Tibial nerve (tissue), 4 donors: Measurements from ENCODE around the gene S100A9. TPM values are rescaled to one million over a fixed set of nuclear protein-coding genes. Genes with fewer than 3 reads are reported as not detected.

Experiments used
- DNase-seq, 2 donors: peaks; one replicate each; pipeline ENCODE4 v3.0.0-alpha.2; 2019; ENCODE audit warnings: low spot score in 2 of 2
- H3K27ac ChIP-seq, 4 donors: fragments of 200-600 bp; sonication (generic) in 3 of 4; one replicate each; pipeline ENCODE4 v1.5.1; 2017 to 2019; ENCODE audit warnings: mild to moderate bottlenecking in 1 of 4
- H3K27me3 ChIP-seq, 2 donors: fragments of 200-600 bp; sonication (generic) in 1 of 2; one replicate each; pipeline versions ENCODE4 v1.5.1 to v1.6.0; 2017 to 2019
- H3K36me3 ChIP-seq, 3 donors: fragments of 200-600 bp; sonication (generic); one replicate each; pipeline ENCODE4 v1.5.1; 2018 to 2019
- H3K4me1 ChIP-seq, 4 donors: fragments of 200-600 bp; sonication (generic) in 3 of 4; one replicate each; pipeline ENCODE4 v1.5.1; 2017 to 2019
- H3K4me3 ChIP-seq, 4 donors: fragments of 200-600 bp; sonication (generic) in 3 of 4; one replicate each; pipeline ENCODE4 v1.5.1; 2017 to 2019; ENCODE audit warnings: mild to moderate bottlenecking in 1 of 4, moderate library complexity in 1 of 4
- H3K9me3 ChIP-seq, 4 donors: fragments of 200-600 bp; sonication (generic) in 3 of 4; one replicate each; pipeline ENCODE4 v1.5.1; 2017 to 2019
- EP300 ChIP-seq, 2 donors: sonication (generic); formaldehyde crosslinking; IDR thresholded peaks; one replicate each; pipeline ENCODE4 v1.6.1; 2017; ENCODE audit warnings: antibody characterized with exemption in 2 of 2, mild to moderate bottlenecking in 1 of 2
- POLR2A ChIP-seq, 2 donors: fragments of 450-650 bp; IDR thresholded peaks; one replicate each; pipeline ENCODE4 v1.6.1; 2017; ENCODE audit warnings: antibody characterized with exemption in 2 of 2, mild to moderate bottlenecking in 2 of 2, moderate library complexity in 2 of 2
- WGBS, 2 donors: methylation state at CpG; one replicate each; pipeline ENCODE4 v1.1.5; 2018; 5-methylcytosine and 5-hydroxymethylcytosine counted together
- total RNA-seq, 4 donors: library from RNA; depleted of rRNA; stranded (reverse); fragments of >200 nt; gene quantifications; one replicate each; pipeline ENCODE4 v1.1.0, GENCODE V29; 2016
- TF ChIP-seq, protein P1 (sequence below), 5 experiments: fragments of 200-600 bp in 3 of 5; fragments of 450-650 bp in 2 of 5; sonication (generic) in 3 of 5; IDR thresholded peaks; one replicate each; pipeline ENCODE4 v1.5.1; 2016 to 2019; ENCODE audit warnings: antibody characterized with exemption in 5 of 5, mild to moderate bottlenecking in 3 of 5, moderate library complexity in 2 of 5

S100A9 gene
- 100 to 1,000 TPM in 2 of 4 donors, 10 to 100 TPM in 2; 58.8 to 793 (median 88.3) TPM for total RNA-seq

DNA sequence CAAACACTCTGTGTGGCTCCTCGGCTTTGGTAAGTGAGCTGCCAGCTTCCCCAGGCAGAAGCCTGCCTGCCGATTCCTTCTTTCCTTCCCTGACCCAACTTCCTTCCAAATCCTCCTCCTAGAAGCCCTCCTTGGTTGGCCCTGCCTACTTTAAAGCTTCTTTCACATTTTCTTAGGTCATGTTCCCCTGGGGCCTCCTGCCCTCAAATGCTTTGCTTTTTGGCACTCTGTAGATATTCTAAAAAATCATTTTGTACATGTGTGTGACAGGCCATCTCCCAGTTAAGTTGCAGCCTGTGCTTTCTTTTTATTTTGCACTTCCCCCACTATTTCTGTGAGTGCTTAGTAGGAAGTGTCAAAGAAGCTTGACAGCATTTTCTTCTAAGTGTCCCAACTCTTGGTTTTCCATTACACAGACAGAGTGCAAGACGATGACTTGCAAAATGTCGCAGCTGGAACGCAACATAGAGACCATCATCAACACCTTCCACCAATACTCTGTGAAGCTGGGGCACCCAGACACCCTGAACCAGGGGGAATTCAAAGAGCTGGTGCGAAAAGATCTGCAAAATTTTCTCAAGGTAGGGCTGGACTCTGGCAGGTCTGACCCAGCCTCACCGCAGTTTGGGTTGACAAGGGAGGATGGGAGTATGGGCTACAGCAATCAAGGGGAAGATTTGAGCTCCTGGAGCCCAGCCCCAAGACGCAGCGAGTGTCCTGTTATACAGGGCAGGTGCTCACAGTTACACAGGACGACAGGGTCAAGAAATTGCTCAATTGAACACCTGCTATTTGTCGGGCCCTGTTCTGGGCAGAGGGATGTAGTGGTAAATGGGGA, at the start of gene S100A9:
Gene S100A9, plus strand, starts transcription at position 2 of the 838 bp plus-strand sequence. Its CDS starts 430 bp downstream, at position 432.
- H3K9me3 ChIP-seq = no peaks in the 10 kb centered on the region
- peak within 1 kb of the TSS in 1 of 4 donors; percentile 9 for H3K4me3 ChIP-seq
- no peaks in the 10 kb centered on the region for H3K36me3 ChIP-seq
- H3K27ac ChIP-seq = peak within 1 kb of the TSS in 2 of 4 donors; percentile 11
- no peak for DNase-seq
- 77 to 78% methylated on average over 11 of the region's 11 CpGs for WGBS, 2 donors
- TF ChIP-seq EP300 (IDR thresholded peaks at IDR 0.05) (no peak), POLR2A (IDR thresholded peaks at IDR 0.05) (no peak)
- TF ChIP-seq, protein P1, sequence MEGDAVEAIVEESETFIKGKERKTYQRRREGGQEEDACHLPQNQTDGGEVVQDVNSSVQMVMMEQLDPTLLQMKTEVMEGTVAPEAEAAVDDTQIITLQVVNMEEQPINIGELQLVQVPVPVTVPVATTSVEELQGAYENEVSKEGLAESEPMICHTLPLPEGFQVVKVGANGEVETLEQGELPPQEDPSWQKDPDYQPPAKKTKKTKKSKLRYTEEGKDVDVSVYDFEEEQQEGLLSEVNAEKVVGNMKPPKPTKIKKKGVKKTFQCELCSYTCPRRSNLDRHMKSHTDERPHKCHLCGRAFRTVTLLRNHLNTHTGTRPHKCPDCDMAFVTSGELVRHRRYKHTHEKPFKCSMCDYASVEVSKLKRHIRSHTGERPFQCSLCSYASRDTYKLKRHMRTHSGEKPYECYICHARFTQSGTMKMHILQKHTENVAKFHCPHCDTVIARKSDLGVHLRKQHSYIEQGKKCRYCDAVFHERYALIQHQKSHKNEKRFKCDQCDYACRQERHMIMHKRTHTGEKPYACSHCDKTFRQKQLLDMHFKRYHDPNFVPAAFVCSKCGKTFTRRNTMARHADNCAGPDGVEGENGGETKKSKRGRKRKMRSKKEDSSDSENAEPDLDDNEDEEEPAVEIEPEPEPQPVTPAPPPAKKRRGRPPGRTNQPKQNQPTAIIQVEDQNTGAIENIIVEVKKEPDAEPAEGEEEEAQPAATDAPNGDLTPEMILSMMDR (IDR thresholded peaks at IDR 0.05) = no peak
- H3K4me1 ChIP-seq = peaks cover 0 to 6% (median 0%) of the 10 kb centered on the region in 4 donors
- no peaks in the 10 kb centered on the region for H3K27me3 ChIP-seq

DNA sequence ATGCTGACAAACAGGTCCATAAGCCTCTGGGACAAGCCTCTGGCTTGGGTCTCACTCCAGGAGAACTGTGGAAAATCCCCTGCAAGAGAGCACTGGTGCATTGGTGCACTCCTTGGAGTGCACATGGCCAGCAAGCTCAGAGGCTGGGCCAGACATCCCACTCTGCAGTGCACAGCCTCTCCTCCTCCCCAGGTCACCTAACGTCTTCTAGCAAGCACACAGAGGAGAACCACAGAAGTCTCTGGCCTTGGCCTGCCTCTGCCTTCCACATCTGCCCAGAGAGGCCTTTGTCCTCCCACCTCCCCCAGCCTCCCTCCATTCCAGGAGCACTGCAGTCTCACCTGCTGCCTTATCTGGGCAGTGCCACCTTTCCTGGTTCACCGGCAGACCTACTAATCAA, 49.1 kb upstream of the S100A9 start:
- 67 to 81% methylated on average over 2 of the region's 2 CpGs for WGBS, 2 donors

DNA sequence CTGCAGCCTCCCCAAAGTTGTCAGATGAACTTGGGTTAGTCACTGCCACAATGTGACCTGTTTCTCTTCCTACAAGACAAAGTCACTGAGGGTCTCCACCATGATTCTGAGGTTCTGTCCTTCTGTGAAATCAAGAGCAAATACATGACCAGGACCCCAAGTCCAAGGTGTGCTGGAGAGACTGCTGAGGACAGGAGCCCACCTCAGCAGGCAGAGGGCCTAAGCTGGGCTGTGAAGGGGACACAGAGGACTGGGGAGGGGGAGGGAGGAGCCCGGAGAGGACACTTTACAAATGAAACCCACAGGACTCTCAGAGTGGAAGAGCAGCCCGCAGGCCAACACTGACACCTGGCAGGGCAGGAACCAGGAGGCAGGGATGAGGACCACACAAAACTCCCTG, 48.2 kb upstream of the S100A9 start:
- H3K9me3 ChIP-seq = no peaks in the 10 kb centered on the region
- H3K27me3 ChIP-seq = peaks cover 0 to 4% of the 10 kb centered on the region in 2 donors
- 61 to 75% methylated on average over 2 of the region's 2 CpGs for WGBS, 2 donors
- DNase-seq = no peak
- no peak overlapping the region for H3K27ac ChIP-seq
- no peaks in the 10 kb centered on the region for H3K36me3 ChIP-seq
- no peak for TF ChIP-seq EP300 (IDR thresholded peaks at IDR 0.05)
- TF ChIP-seq, protein P1 (IDR thresholded peaks at IDR 0.05) = no peak
- TF ChIP-seq POLR2A (IDR thresholded peaks at IDR 0.05) = no peak
- H3K4me1 ChIP-seq = no peaks in the 10 kb centered on the region
- no peak overlapping the region for H3K4me3 ChIP-seq

More for the DNA sequence above, 49.1 kb upstream of the S100A9 start:
- peaks cover 0 to 4% of the 10 kb centered on the region in 2 donors for H3K27me3 ChIP-seq
- H3K36me3 ChIP-seq = no peaks in the 10 kb centered on the region
- no peak overlapping the region for H3K27ac ChIP-seq
- no peak for TF ChIP-seq POLR2A (IDR thresholded peaks at IDR 0.05)
- TF ChIP-seq EP300 (IDR thresholded peaks at IDR 0.05) = no peak
- TF ChIP-seq, protein P1 (IDR thresholded peaks at IDR 0.05) = no peak
- H3K9me3 ChIP-seq = no peaks in the 10 kb centered on the region
- H3K4me3 ChIP-seq = no peak overlapping the region
- H3K4me1 ChIP-seq = no peaks in the 10 kb centered on the region
- no peak for DNase-seq

DNA sequence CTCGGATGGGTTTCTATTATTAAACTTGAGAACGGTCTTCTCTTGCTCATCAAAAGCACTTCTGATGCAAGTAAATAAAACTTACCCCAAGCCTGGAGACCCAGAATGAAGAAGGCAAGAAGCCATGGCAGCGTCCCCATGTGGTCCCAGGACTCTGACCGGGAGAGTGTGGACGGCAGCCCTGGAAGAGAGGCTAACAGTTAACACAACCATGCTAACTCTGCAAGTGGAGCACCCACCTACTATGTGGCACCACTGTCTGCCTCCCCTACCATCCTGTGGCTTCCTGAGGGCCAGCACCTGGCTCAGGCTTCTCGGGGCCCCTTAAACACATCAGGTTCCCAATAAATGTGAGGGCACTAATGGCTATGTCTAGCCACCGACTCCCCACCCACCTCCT, 47.1 kb upstream of the S100A9 start:
- no peaks in the 10 kb centered on the region for H3K36me3 ChIP-seq
- no peak for DNase-seq
- no peaks in the 10 kb centered on the region for H3K4me1 ChIP-seq
- H3K9me3 ChIP-seq = peaks cover 0 to 6% (median 0%) of the 10 kb centered on the region in 4 donors
- H3K4me3 ChIP-seq = no peak overlapping the region
- H3K27me3 ChIP-seq = peaks cover 0 to 3% of the 10 kb centered on the region in 2 donors
- H3K27ac ChIP-seq = no peak overlapping the region
- 67 to 78% methylated on average over 7 of the region's 7 CpGs for WGBS, 2 donors
- TF ChIP-seq, protein P1 (IDR thresholded peaks at IDR 0.05) = no peak
- TF ChIP-seq EP300 (IDR thresholded peaks at IDR 0.05) (no peak), POLR2A (IDR thresholded peaks at IDR 0.05) (no peak)

DNA sequence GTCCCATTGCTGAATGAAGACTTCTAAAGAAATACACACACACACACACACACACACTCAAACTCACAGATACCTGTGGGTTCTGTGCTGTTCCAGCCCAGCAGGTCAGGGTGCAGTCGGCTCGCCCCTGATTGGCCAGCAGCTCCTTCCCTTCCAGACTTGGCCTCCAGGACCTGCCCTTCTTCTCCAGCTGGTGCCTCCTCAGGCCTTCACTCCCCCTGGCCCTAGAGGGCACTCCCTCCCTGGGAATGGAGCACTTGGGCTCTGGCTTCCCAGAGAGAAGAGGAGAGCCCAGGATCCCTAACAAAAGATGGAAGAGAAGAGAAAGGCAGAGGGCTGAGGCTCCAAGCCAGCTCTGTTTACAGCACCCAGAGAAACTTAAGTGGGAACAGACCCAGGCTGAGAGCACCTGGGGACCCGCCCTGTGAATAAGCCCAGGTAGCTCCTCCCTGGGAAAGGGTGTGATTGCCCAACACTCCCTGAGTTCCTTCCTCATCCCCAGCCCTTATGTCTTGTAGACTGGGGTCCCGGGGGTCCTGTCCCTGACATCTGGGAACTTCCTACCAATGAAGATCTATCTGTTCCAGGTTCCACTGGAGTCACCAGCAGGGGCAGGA, 45.0 kb upstream of the S100A9 start, which contains the start of gene PGLYRP3:
Gene PGLYRP3, minus strand, starts transcription at position 383 of the 617 bp plus-strand sequence. CDS start 2,287 bp downstream, outside the sequence.
- Histone ChIP-seq H3K4me3 (no peak within 1 kb of the TSS), H3K27ac (no peak within 1 kb of the TSS), H3K27me3 (no peaks in the 10 kb centered on the region), H3K36me3 (no peaks in the 10 kb centered on the region), H3K4me1 (no peaks in the 10 kb centered on the region), H3K9me3 (peaks cover 0 to 9% (median 0%) of the 10 kb centered on the region in 4 donors)
- no peak for DNase-seq
- WGBS, 2 donors = 72 to 73% methylated on average over 4 of the region's 4 CpGs
- TF ChIP-seq EP300 (IDR thresholded peaks at IDR 0.05) (no peak), POLR2A (IDR thresholded peaks at IDR 0.05) (no peak)
- TF ChIP-seq, protein P1 (IDR thresholded peaks at IDR 0.05) = no peak
